Measurements from ENCODE around the gene TFAP2B. TPM values are rescaled to one million over a fixed set of nuclear protein-coding genes. Genes with fewer than 3 reads are reported as not detected.

TFAP2B gene
- total RNA-seq, 5 donors from 2014 or later (not counting 1 experiment from before 2014, with no cell fraction given), result not detected

DNA sequence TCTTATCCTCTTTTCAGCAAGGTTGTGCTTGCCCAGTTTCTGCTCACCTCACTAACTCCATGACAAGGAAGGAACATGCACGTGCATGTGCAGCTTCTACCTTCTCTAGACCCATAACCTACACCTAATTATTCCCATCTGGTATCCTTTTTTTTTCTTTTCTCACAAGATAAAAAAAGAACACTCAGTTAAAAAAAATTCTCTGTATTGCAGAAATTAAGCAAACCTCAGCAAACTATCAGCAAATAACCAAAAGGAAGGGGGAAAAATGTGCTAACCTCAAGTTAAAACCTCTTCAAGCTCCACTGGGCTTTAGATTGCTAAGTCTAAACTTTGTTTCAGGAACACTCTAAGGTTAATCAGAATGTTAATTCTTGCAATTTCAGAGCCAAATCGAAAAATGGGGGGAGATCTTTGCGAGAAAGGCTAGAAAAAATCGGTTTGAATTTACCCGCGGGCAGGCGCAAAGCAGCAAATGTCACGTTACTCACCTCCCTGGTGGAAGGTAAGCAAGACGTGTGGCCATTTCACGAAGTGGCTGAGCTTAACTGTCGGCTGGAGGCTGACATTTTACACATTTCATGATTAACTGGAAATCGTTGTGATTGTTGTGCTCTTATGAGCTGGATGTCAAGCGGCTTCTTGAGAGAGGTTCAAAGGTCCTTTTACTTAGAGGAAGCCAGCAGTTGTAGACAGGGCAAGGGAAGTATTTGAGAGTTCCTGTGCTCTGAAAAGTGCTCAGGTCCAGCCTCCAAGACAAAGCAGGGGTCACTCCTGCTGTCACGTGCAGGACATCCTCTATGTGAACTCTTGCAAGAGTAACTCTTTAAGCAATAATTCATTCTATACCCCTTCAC is 19.1 kb downstream of the TFAP2B start:
- Mint-ChIP-seq H3K36me3 (no peaks in the 10 kb centered on the region), H3K27me3 (peaks cover 70 to 74% of the 10 kb centered on the region in 2 donors), H3K4me3 (no peak overlapping the region), H3K4me1 (no peaks in the 10 kb centered on the region), H3K9me3 (peaks cover 0 to 11% (median 6%) of the 10 kb centered on the region in 3 donors), H3K27ac (no peak overlapping the region)
- H3K4me3 ChIP-seq (ENCODE audit: control insufficient read depth in 1 of 2, extremely low read depth in 1 of 2, low read length in 1 of 2), result no peak overlapping the region
- DNase-seq, result no peak
- H3K9me3 ChIP-seq, result no peaks in the 10 kb centered on the region
- WGBS (ENCODE audit: insufficient coverage), result 11% methylated on average over 11 of the region's 14 CpGs
- ATAC-seq (replicated peaks in 1 of 4), result no peak
- no peak overlapping the region for H3K27ac ChIP-seq (ENCODE audit: low read length)
- H3K27me3 ChIP-seq (replicated peaks in 1 of 2; ENCODE audit: control insufficient read depth in 2 of 2, extremely low read depth in 1 of 2, insufficient read depth in 2 of 2, low read length in 1 of 2), result peaks cover 31 to 43% of the 10 kb centered on the region in 2 experiments
- ChIA-PET CTCF (no interaction called here), POLR2A (no interaction called here)
- no peaks in the 10 kb centered on the region for H3K36me3 ChIP-seq (ENCODE audit: control insufficient read depth in 2 of 2, extremely low read depth in 1 of 2, insufficient read depth in 1 of 2, low read length in 1 of 2)
- no peaks in the 10 kb centered on the region for H3K4me1 ChIP-seq (ENCODE audit: control insufficient read depth in 1 of 2, extremely low read depth in 1 of 2, insufficient read depth in 2 of 2, low read length in 2 of 2)

- H3K27me3 ChIP-seq (replicated peaks in 1 of 2; ENCODE audit: control insufficient read depth in 2 of 2, extremely low read depth in 1 of 2, insufficient read depth in 2 of 2, low read length in 1 of 2), result peaks cover 37 to 44% of the 10 kb centered on the region in 2 experiments
- CTCF ChIA-PET, result no interaction called here
- Mint-ChIP-seq H3K36me3 (no peaks in the 10 kb centered on the region), H3K27ac (no peak overlapping the region), H3K9me3 (peaks cover 0 to 7% (median 6%) of the 10 kb centered on the region in 3 donors), H3K4me3 (no peak overlapping the region), H3K4me1 (no peaks in the 10 kb centered on the region), H3K27me3 (peaks cover 69 to 86% of the 10 kb centered on the region in 2 donors)
- POLR2A ChIA-PET, result no interaction called here
- DNase-seq, result no peak
- ATAC-seq (replicated peaks in 1 of 4), result no peak
- H3K27ac ChIP-seq (ENCODE audit: low read length), result no peak overlapping the region
- no peaks in the 10 kb centered on the region for H3K9me3 ChIP-seq
- no peaks in the 10 kb centered on the region for H3K36me3 ChIP-seq (ENCODE audit: control insufficient read depth in 2 of 2, extremely low read depth in 1 of 2, insufficient read depth in 1 of 2, low read length in 1 of 2)
- 10% methylated on average over 9 of the region's 15 CpGs for WGBS (ENCODE audit: insufficient coverage)
- H3K4me1 ChIP-seq (ENCODE audit: control insufficient read depth in 1 of 2, extremely low read depth in 1 of 2, insufficient read depth in 2 of 2, low read length in 2 of 2), result no peaks in the 10 kb centered on the region
- no peak overlapping the region for H3K4me3 ChIP-seq (ENCODE audit: control insufficient read depth in 1 of 2, extremely low read depth in 1 of 2, low read length in 1 of 2)
These were observed 21.6 kb downstream of the TFAP2B start for GRCh38 chr6:50840112-50840810.

- Mint-ChIP-seq H3K27me3 (peaks cover 68 to 85% of the 10 kb centered on the region in 2 donors), H3K4me1 (no peaks in the 10 kb centered on the region), H3K4me3 (no peak overlapping the region), H3K36me3 (no peaks in the 10 kb centered on the region), H3K27ac (no peak overlapping the region), H3K9me3 (peaks cover 0 to 7% (median 6%) of the 10 kb centered on the region in 3 donors)
- no peak overlapping the region for H3K4me3 ChIP-seq (ENCODE audit: control insufficient read depth in 1 of 2, extremely low read depth in 1 of 2, low read length in 1 of 2)
- peaks cover 38 to 48% of the 10 kb centered on the region in 2 experiments for H3K27me3 ChIP-seq (replicated peaks in 1 of 2; ENCODE audit: control insufficient read depth in 2 of 2, extremely low read depth in 1 of 2, insufficient read depth in 2 of 2, low read length in 1 of 2)
- ChIA-PET CTCF (no interaction called here), POLR2A (no interaction called here)
- no peaks in the 10 kb centered on the region for H3K36me3 ChIP-seq (ENCODE audit: control insufficient read depth in 2 of 2, extremely low read depth in 1 of 2, insufficient read depth in 1 of 2, low read length in 1 of 2)
- no peak overlapping the region for H3K27ac ChIP-seq (ENCODE audit: low read length)
- WGBS (ENCODE audit: insufficient coverage), result 9% methylated on average over 14 of the region's 18 CpGs
- ATAC-seq (replicated peaks in 1 of 4) (no peak), DNase-seq (no peak)
- no peaks in the 10 kb centered on the region for H3K4me1 ChIP-seq (ENCODE audit: control insufficient read depth in 1 of 2, extremely low read depth in 1 of 2, insufficient read depth in 2 of 2, low read length in 2 of 2)
- no peaks in the 10 kb centered on the region for H3K9me3 ChIP-seq
These were observed 22.1 kb downstream of the TFAP2B start for GRCh38 chr6:50840811-50841192.

DNA sequence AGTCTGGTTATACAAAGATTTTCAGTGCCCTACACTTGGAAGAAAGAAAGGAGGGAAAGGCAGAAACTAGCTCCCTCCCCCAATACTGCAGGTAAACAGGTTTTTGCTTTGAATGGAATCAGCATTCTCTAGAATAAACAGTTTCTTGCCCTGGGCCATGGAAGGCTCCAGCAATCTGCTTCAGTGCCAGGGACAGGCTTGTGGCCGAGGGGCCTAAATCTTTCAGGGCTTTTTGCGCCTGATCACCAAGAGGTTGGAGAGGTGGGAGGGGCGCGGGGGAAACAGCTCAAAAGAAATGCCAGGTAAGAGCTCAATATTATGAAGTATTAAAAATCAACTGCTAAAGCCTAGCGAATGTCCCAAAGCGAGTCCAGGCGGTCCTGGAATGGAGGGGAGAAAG is 23.8 kb downstream of the TFAP2B start:
- no peak overlapping the region for H3K4me3 Mint-ChIP-seq
- DNase-seq, result no peak
- no peaks in the 10 kb centered on the region for H3K4me1 ChIP-seq (ENCODE audit: control insufficient read depth in 1 of 2, extremely low read depth in 1 of 2, insufficient read depth in 2 of 2, low read length in 2 of 2)
- ATAC-seq (replicated peaks in 1 of 4), result no peak
- H3K9me3 ChIP-seq, result no peaks in the 10 kb centered on the region
- H3K27ac Mint-ChIP-seq, result no peak overlapping the region
- peaks cover 39 to 49% of the 10 kb centered on the region in 2 experiments for H3K27me3 ChIP-seq (replicated peaks in 1 of 2; ENCODE audit: control insufficient read depth in 2 of 2, extremely low read depth in 1 of 2, insufficient read depth in 2 of 2, low read length in 1 of 2)
- H3K9me3 Mint-ChIP-seq, result peaks cover 0 to 11% (median 6%) of the 10 kb centered on the region in 3 donors
- CTCF ChIA-PET, result no interaction called here
- H3K27me3 Mint-ChIP-seq, result peaks cover 68 to 85% of the 10 kb centered on the region in 2 donors
- H3K27ac ChIP-seq (ENCODE audit: low read length), result no peak overlapping the region
- POLR2A ChIA-PET, result no interaction called here
- no peaks in the 10 kb centered on the region for H3K4me1 Mint-ChIP-seq
- no peaks in the 10 kb centered on the region for H3K36me3 ChIP-seq (ENCODE audit: control insufficient read depth in 2 of 2, extremely low read depth in 1 of 2, insufficient read depth in 1 of 2, low read length in 1 of 2)
- WGBS (ENCODE audit: insufficient coverage), result 10% methylated on average over 4 of the region's 7 CpGs
- no peak overlapping the region for H3K4me3 ChIP-seq (ENCODE audit: control insufficient read depth in 1 of 2, extremely low read depth in 1 of 2, low read length in 1 of 2)
- no peaks in the 10 kb centered on the region for H3K36me3 Mint-ChIP-seq

DNA sequence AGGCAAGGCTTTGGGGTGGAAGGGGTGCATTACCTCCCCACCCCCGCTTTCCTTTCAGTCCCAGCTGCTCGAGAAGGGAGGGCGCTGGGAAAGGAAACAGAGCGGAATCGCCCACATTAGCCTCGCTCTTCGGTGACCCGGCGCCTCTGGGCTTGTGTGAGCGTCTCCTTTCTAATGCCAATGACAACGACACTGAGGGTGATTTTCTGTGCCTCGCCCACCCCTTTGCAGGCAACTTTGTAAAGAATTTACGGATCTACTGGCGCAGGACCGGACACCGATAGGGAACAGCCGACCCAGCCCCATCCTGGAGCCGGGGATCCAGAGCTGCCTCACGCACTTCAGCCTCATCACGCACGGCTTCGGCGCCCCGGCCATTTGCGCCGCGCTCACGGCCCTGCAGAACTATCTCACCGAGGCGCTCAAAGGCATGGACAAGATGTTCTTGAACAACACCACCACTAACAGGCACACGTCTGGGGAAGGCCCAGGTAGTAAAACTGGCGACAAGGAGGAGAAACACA is 24.3 kb downstream of the TFAP2B start:
- Histone ChIP-seq H3K36me3 (ENCODE audit: control insufficient read depth in 2 of 2, extremely low read depth in 1 of 2, insufficient read depth in 1 of 2, low read length in 1 of 2) (no peaks in the 10 kb centered on the region), H3K4me1 (ENCODE audit: control insufficient read depth in 1 of 2, extremely low read depth in 1 of 2, insufficient read depth in 2 of 2, low read length in 2 of 2) (no peaks in the 10 kb centered on the region), H3K27ac (ENCODE audit: low read length) (no peak overlapping the region), H3K27me3 (replicated peaks in 1 of 2; ENCODE audit: control insufficient read depth in 2 of 2, extremely low read depth in 1 of 2, insufficient read depth in 2 of 2, low read length in 1 of 2) (peaks cover 35 to 50% of the 10 kb centered on the region in 2 experiments), H3K4me3 (ENCODE audit: control insufficient read depth in 1 of 2, extremely low read depth in 1 of 2, low read length in 1 of 2) (no peak overlapping the region), H3K9me3 (no peaks in the 10 kb centered on the region)
- no peak overlapping the region for H3K27ac Mint-ChIP-seq
- no peaks in the 10 kb centered on the region for H3K36me3 Mint-ChIP-seq
- CTCF ChIA-PET, result interaction anchor here in 1 of 2 donors (0.7 kb wide), 2 partner anchors 114 to 1166 kb away, joined by 3 read pairs; no protein-coding TSS in a partner anchor
- WGBS (ENCODE audit: insufficient coverage), result 15% methylated on average over 22 of the region's 32 CpGs
- H3K4me1 Mint-ChIP-seq, result no peaks in the 10 kb centered on the region
- peaks cover 0 to 11% (median 6%) of the 10 kb centered on the region in 3 donors for H3K9me3 Mint-ChIP-seq
- ATAC-seq (replicated peaks in 1 of 4), result no peak
- H3K27me3 Mint-ChIP-seq, result peaks cover 67 to 85% of the 10 kb centered on the region in 2 donors
- DNase-seq, result no peak
- H3K4me3 Mint-ChIP-seq, result no peak overlapping the region
- POLR2A ChIA-PET, result no interaction called here

DNA sequence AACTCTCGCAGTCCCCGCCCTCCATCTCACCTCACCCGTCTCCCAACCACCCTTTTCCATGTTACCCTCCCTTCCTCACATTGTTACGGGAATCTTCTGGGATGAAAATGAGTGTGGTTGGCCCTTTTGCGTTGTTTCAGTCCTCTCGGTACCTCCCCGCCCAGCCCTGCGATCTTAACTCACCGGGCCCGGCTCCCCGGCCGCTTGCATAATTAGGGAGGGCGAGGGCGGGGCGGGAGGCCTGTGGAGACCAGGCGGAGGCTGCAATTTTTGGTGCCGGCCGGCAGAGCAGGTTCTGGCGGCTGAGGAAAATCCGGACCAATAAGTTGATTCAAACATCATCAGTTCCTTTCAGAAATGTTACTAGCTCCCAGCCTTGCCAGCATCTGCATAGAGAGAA is 25.2 kb downstream of the TFAP2B start:
- ATAC-seq (replicated peaks in 1 of 4) (no peak), DNase-seq (no peak)
- Histone ChIP-seq H3K4me1 (ENCODE audit: control insufficient read depth in 1 of 2, extremely low read depth in 1 of 2, insufficient read depth in 2 of 2, low read length in 2 of 2) (no peaks in the 10 kb centered on the region), H3K27ac (ENCODE audit: low read length) (no peak overlapping the region), H3K36me3 (ENCODE audit: control insufficient read depth in 2 of 2, extremely low read depth in 1 of 2, insufficient read depth in 1 of 2, low read length in 1 of 2) (no peaks in the 10 kb centered on the region), H3K4me3 (ENCODE audit: control insufficient read depth in 1 of 2, extremely low read depth in 1 of 2, low read length in 1 of 2) (no peak overlapping the region), H3K9me3 (no peaks in the 10 kb centered on the region), H3K27me3 (replicated peaks in 1 of 2; ENCODE audit: control insufficient read depth in 2 of 2, extremely low read depth in 1 of 2, insufficient read depth in 2 of 2, low read length in 1 of 2) (peaks cover 28 to 53% of the 10 kb centered on the region in 2 experiments)
- ChIA-PET CTCF (interaction anchor here in 1 of 2 donors (0.6 to 0.7 kb wide), 2 partner anchors 9 to 23 kb away, joined by 3 to 10 read pairs; no protein-coding TSS in a partner anchor), POLR2A (no interaction called here)
- Mint-ChIP-seq H3K27me3 (peaks cover 64 to 86% of the 10 kb centered on the region in 2 donors), H3K4me3 (no peak overlapping the region), H3K4me1 (no peaks in the 10 kb centered on the region), H3K9me3 (peaks cover 0 to 11% (median 6%) of the 10 kb centered on the region in 3 donors), H3K27ac (no peak overlapping the region), H3K36me3 (no peaks in the 10 kb centered on the region)
- WGBS (ENCODE audit: insufficient coverage), result 2% methylated on average over 11 of the region's 20 CpGs

Measured in T-cell (primary cell).